Smooth muscle cell of the brain vasculature (primary cell): ENCODE data around the gene PDGFRB.
A peak's percentile ranks its signal among the peaks of the same experiment; 100 is the strongest.

ENCODE experiments used
- DNase-seq: peaks from one replicate; pipeline ENCODE4 v3.0.0-alpha.2; 2012; ENCODE audit warnings: low read depth, low spot score

The PDGFRB gene

GRCh38 chr5:150066901-150067396 lies 88.7 kb downstream of the PDGFRB start:
- no peak for DNase-seq

- DNase-seq, result no peak
These were observed 89.2 kb downstream of the PDGFRB start for GRCh38 chr5:150066436-150066835.

DNA sequence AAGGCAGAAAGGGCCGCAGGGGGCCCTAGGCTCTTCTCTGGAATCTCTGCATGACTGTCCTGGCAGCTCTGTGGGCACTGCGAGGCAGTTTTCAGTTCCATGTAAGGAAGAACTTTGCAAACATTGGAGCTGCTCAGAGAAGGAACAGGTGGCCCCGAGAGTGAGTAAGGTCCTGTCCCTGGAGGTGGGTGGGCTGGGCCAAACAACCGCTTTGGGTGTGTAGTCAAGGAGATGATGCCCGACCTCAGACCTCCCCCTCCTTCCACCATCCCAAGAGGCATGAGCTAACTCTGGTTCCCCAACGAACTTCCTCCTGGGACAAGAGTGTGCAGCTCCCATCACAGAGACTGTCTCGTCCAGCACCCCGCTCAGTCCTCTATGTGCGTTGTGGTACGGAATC lies 89.8 kb downstream of the PDGFRB start:
- peak; percentile 32 for DNase-seq

DNA sequence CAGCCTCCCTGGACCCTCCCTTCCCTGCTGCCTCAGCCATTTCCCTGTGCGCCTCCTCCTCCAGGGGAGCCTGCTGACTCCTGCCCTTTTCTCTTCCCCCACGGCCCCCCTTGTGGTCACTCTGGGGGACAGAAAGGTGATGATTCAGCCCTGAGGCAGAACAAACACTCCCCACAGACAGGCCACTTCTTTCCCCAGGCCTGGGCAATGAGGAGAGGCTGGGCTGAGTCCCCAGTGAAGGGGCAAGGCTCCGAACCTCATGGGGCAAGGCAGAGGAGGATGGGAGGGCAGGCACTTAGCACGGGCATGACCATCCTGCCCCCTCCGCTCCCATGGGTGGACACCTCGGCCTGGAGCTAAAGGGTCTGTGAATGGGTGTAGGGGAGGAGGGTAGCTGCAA lies 90.3 kb downstream of the PDGFRB start:
- no peak for DNase-seq

- peak; percentile 43 for DNase-seq
These were observed 90.9 kb downstream of the PDGFRB start for GRCh38 chr5:150064681-150065220.
